ENCODE data around the gene NDUFAF2. TPM values are rescaled to one million over a fixed set of nuclear protein-coding genes. Genes with fewer than 3 reads are reported as not detected.

Gene NDUFAF2
- total and polyA plus RNA-seq, 10 of the 15 experiments (the other 5 are each of a cell fraction or from before 2014, with no cell fraction given), result 22.4 to 121 (median 65.3) TPM

DNA sequence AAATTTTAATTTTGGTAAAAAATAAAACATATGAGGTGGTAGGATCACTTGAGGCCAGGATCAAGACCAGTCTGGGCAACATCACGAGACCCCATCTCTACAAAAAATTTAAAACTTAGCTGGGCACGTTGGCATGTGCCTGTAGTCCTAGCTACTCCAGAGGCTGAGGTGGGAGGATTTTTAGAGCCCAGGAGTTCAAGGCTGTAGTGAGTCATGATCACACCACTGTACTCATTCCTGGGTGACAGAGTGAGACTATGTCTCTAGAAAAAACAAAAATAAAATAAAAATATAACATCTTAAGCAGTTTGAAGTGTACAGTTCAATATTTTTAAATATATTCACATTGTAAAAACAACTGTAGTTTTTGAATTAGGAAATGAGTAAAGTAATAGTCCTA lies 108.9 kb downstream of the NDUFAF2 start:
- H2AFZ ChIP-seq (ENCODE audit: control insufficient read depth, low read depth, low read length), result no peak overlapping the region
- ATAC-seq (no peak), DNase-seq (ENCODE audit: low read depth, low spot score) (no peak), FAIRE-seq (no peak)
- intact Hi-C loops (cut with micrococcal nuclease; ENCODE audit: unreplicated experiment), result loop anchor here (2.0 to 10.0 kb wide), 3 partner anchors 277 to 379 kb away; no protein-coding TSS in a partner anchor
- H3K4me3 ChIP-seq, result no peak overlapping the region
- H3K27ac ChIP-seq (ENCODE audit: control insufficient read depth, insufficient read depth), result no peak overlapping the region
- H4K20me1 ChIP-seq (ENCODE audit: control insufficient read depth, insufficient read depth), result no peaks in the 10 kb centered on the region
- H3K36me3 ChIP-seq (ENCODE audit: control insufficient read depth in 2 of 2, insufficient read depth in 2 of 2, low read length in 1 of 2), result no peaks in the 10 kb centered on the region
- POLR2A ChIA-PET, result no interaction called here
- no peaks in the 10 kb centered on the region for H3K79me2 ChIP-seq (ENCODE audit: control insufficient read depth, insufficient read depth, low read length)
- TF ChIP-seq, protein P1, sequence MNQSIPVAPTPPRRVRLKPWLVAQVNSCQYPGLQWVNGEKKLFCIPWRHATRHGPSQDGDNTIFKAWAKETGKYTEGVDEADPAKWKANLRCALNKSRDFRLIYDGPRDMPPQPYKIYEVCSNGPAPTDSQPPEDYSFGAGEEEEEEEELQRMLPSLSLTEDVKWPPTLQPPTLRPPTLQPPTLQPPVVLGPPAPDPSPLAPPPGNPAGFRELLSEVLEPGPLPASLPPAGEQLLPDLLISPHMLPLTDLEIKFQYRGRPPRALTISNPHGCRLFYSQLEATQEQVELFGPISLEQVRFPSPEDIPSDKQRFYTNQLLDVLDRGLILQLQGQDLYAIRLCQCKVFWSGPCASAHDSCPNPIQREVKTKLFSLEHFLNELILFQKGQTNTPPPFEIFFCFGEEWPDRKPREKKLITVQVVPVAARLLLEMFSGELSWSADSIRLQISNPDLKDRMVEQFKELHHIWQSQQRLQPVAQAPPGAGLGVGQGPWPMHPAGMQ (IDR thresholded peaks at IDR 0.05; ENCODE audit: borderline replicate concordance), result no peak
- TF ChIP-seq, protein P2, sequence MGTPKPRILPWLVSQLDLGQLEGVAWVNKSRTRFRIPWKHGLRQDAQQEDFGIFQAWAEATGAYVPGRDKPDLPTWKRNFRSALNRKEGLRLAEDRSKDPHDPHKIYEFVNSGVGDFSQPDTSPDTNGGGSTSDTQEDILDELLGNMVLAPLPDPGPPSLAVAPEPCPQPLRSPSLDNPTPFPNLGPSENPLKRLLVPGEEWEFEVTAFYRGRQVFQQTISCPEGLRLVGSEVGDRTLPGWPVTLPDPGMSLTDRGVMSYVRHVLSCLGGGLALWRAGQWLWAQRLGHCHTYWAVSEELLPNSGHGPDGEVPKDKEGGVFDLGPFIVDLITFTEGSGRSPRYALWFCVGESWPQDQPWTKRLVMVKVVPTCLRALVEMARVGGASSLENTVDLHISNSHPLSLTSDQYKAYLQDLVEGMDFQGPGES (IDR thresholded peaks at IDR 0.05), result no peak
- TF ChIP-seq FOS (IDR thresholded peaks at IDR 0.05; ENCODE audit: borderline replicate concordance, extremely low read depth, insufficient read length), result no peak
- TF ChIP-seq, protein P3, sequence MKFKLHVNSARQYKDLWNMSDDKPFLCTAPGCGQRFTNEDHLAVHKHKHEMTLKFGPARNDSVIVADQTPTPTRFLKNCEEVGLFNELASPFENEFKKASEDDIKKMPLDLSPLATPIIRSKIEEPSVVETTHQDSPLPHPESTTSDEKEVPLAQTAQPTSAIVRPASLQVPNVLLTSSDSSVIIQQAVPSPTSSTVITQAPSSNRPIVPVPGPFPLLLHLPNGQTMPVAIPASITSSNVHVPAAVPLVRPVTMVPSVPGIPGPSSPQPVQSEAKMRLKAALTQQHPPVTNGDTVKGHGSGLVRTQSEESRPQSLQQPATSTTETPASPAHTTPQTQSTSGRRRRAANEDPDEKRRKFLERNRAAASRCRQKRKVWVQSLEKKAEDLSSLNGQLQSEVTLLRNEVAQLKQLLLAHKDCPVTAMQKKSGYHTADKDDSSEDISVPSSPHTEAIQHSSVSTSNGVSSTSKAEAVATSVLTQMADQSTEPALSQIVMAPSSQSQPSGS (IDR thresholded peaks at IDR 0.05; ENCODE audit: low read length), result no peak
- no TSS peak for BruUV-seq (replicated peaks)
- no peaks in the 10 kb centered on the region for H3K27me3 ChIP-seq (replicated peaks in 1 of 2; ENCODE audit: control insufficient read depth in 2 of 2, insufficient read depth in 2 of 2, low read length in 1 of 2)
- H3K4me1 ChIP-seq (ENCODE audit: control insufficient read depth, insufficient read depth, low read length), result peaks cover 3% of the 10 kb centered on the region; the same call in 1 of the 2 replicates
- no peaks in the 10 kb centered on the region for H3K9me3 ChIP-seq (replicated peaks; ENCODE audit: control insufficient read depth, insufficient read depth, low read length)
- SMC1A ChIA-PET (ENCODE audit: uncharacterized antibody, unreplicated experiment), result interaction anchor here (0.7 to 2.8 kb wide), 6 partner anchors 9 to 605 kb away, joined by 3 to 11 read pairs (median 4); no protein-coding TSS in a partner anchor
- CTCF ChIA-PET, result interaction anchor here (0.8 to 7.9 kb wide), 8 partner anchors 21 to 1090 kb away, joined by 3 to 95 read pairs (median 6); no protein-coding TSS in a partner anchor
- no peak overlapping the region for H3K4me2 ChIP-seq (ENCODE audit: control insufficient read depth, insufficient read depth)
- RAD21 ChIA-PET (ENCODE audit: unreplicated experiment), result interaction anchor here (1.1 to 1.4 kb wide), 2 partner anchors 16 to 604 kb away, joined by 4 to 8 read pairs; no protein-coding TSS in a partner anchor
- in situ Hi-C loops (cut with MboI), result loop anchor here (5.0 kb wide), 1 partner anchor 608 kb away; no protein-coding TSS in a partner anchor
- H3K9ac ChIP-seq (ENCODE audit: control insufficient read depth, insufficient read depth, low read length), result no peak overlapping the region
- WGBS (ENCODE audit: insufficient coverage, insufficient replicate concordance, low lambda C conversion rate, missing lambda C conversion rate), result 50% methylated on average over 2 of the region's 2 CpGs
